RPMI7951 (cell line): ENCODE measurements around the gene BCDIN3D. TPM values are rescaled to one million over a fixed set of nuclear protein-coding genes. Genes with fewer than 3 reads are reported as not detected.
"Not testable (repeated sequence)": the region's sequence is repeated elsewhere in the genome, so short reads cannot be mapped to it uniquely, and the experiment has no call there.

Experiments used
- DNase-seq: peaks from one replicate; pipeline ENCODE4 v3.0.0-alpha.2; 2012; ENCODE audit warnings: low read depth
- total RNA-seq: library from RNA; depleted of rRNA; stranded (reverse); fragments of >200 nt; shearing (Covaris generic); gene quantifications from 2 replicates; pipeline ENCODE4 v1.2.3, GENCODE V29; 2014; rRNA removed

Gene BCDIN3D
- 2.9 and 5.6 TPM in 2 replicates for total RNA-seq

DNA sequence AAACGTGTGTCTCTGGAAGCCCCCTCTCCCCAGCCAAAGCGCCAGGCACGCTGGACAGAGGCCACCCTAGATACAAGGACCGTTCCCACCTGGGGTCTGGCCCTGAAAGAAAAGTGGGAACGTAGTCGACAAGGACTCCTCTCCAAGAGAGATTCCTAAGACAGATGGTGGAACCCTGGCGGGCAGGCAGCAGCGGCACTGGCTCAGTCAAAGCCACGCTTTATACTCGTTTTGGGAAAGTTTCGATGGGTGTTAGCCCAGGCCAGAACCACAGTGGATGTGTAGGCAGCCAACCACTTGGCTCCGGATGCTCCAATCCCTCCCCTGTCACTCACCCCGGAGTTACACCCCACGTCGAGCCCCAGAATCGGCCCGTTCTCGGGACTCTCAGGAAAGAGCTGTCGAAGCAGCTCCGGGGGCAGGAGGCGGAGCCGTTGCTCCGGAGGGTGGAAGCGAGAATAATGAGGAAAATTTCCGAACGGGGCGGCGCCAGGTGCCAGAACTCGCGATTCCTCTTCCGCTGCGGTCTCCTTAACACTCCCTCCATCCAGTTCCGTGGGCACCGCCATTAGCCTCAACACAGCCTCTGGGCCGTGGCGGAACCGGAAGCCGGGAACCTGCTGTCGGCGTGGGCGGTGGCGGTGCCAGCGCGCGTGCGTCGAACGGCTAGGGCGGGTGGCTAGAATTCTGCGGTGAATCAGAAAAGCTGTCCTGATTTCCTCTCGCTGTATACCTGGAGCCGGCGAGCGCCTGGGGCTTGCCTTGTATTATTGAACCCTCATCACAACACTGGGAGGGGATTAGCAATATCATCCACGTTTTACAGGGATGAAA lies at the start of gene BCDIN3D:
Gene BCDIN3D, minus strand, starts transcription at position 588 of the 834 bp plus-strand sequence. Its CDS starts 19 bp downstream, at position 569.
- DNase-seq: peak; percentile 91

- DNase-seq: no peak
Measured at GRCh38 chr12:49892084-49892731, 49.3 kb upstream of the BCDIN3D start.

- DNase-seq: no peak
Measured at GRCh38 chr12:49891476-49891875, 48.6 kb upstream of the BCDIN3D start.

- no peak for DNase-seq
Measured at GRCh38 chr12:49891012-49891411, 48.1 kb upstream of the BCDIN3D start.

GRCh38 chr12:49890096-49890461 lies 47.2 kb upstream of the BCDIN3D start:
- DNase-seq: no peak

DNA sequence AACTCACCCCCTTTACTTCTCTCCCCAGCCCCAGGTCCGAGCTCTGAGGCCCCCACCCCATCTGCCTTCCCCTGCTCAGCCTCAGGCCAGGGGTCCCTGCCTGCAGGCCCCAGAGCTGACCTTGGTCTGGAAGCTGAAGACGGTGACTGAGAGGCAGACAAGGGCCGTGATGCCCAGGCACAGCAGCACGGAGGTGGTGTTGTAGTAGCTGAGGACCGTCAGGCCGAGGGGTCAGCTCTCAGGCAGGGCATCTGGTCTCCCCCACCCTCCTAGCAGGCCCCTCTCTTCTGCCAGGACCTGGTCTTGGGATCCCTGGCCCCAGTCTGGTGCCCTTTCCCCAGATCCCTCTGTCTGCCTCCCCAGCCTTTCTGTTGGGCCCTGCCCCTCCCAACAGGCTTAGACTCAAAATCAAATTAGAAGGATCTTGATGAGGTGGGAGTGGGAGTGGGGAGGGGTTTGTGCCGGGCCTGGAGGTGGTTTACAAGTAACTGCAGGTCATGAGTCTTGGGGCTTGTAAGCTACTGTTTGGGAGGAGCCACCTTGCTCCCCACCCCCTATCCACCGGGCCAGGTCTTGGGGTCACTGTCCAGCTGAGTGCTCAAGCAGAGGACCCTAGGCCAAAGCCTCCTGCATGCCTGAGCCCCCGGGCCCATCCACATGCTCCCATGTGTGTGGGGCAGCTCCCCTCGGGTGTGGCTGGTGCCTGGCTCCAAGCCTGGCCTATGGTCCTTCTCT lies 46.6 kb upstream of the BCDIN3D start:
- no peak for DNase-seq

DNA sequence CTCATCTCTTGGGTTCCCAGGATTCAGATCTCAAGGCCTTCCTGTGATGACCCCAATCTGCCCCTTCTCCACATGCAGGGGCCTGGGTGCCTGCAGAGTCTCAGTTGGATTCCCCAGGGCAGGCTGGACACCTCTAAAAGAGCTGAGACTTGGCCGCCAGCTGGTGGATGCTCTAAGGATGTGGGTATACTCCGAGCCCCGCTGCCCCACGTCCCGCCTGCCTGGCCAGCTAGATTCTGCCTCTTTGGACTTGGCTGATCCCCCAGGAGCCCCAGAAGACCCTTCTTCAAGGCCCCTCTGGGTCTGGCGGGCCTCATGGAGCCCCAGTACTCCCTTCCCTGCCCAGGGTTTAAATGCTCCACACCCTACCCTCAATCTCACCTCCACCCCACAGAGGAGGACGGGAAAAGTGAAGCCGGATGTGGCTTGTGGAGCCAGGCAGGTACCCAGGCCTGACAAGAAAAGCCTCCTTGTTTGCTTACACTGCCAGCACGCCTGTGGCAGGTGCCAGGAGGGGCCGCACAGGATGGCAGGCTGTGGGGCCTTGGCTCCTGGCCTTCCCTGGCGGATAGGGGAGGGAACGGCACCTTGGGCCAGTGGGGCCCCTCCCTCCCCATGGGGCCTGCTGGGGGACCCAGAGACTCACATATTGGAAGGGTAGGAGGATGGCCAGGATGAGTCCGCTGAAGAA lies 45.7 kb upstream of the BCDIN3D start:
- DNase-seq: no peak

GRCh38 chr12:49887536-49888401 lies 44.9 kb upstream of the BCDIN3D start:
- peak; percentile 13 for DNase-seq

- no peak for DNase-seq
Measured at GRCh38 chr12:49887091-49887490, 44.2 kb upstream of the BCDIN3D start.

DNA sequence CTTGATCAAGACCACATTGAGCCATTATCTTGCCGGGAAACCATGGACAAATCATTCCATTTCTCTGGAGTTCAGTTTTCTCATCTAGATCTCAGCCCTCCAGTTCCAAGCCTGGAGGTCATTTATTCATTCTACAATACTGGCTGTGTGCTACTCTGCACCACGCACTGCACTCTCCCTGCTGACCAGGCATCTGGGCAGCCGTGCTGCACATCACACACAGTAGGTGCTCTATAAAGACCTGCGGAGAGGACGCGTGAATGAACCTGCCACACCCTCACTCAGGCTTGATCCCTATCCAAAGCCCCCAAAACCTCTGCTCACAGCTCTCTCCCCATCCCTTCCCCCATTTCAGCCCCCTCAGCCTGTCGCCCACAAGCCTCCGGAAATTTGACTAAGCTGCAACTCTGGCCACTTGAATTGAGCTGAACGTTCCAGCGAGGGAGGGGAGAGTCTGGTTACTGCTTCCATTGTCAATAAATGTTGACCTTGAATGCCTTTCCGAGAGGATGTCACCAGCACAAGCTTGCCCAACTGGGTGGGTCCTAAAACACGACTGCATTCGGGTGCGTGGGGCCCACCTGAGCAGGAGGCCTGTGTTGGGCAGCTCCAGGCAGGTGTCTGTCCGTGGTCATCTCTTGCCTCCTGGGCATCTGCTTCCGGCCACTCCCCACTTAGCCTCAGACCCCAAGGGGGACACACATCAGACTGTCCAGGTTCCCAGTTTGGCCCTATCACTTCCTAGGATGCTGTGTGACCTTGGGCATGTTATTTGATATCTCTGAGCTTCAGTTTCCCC lies 43.0 kb upstream of the BCDIN3D start:
- no peak for DNase-seq

DNA sequence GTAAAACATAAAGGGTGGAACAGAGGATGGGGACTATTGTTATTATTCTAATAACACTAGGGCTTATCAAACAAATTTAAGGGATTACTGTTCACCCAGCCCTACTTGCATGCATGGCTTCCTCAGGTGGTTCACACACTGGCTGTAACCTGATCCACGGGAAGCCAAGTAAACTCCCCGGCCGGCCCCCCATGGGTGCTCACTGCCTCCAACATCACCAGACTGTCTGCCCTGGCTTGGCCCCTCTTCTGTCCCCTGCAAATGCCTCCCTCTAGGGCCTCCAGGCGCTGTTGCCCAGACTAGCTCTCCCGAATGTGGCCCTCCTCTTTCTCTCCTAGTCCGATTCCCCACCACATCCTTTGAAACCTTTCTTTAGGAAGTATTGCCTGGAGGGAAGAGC lies 42.2 kb upstream of the BCDIN3D start:
- no peak for DNase-seq

- DNase-seq: no peak
Measured at GRCh38 chr12:49882851-49883464, 40.1 kb upstream of the BCDIN3D start.

- DNase-seq: no peak
Measured at GRCh38 chr12:49882248-49882850, 39.4 kb upstream of the BCDIN3D start.

- DNase-seq: no peak
Measured at GRCh38 chr12:49881415-49882247, 38.7 kb upstream of the BCDIN3D start.

DNA sequence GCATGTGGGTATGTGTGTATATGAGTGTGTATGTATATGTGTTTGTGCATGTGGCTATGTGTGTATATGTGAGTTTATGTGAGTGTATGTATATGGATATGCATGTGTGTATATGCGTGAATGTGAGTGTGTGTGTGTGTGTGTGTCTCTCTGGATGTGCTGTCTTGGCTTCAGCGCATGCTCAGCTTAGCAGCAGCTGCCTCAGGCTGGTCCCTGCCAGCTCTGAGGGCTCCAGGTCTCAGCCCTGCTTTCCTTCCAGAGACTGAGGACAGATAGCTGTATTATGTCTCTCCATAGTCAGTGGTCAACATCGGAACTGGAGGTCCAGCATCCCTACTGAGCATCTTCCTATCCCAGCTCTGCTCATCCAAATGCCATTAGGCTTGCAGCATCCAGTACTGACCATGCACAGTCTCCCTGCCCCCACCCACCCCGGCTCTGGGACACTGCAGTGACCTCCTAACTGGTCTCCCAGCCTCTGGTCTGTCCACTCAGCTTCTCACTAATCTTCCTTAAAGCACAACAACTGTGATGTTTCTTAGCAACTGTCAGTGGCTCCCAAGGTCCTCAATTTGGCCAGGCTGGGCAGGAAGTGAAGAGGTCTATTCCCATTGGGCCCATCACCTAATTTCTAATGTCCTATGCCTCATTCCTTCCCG lies 38.0 kb upstream of the BCDIN3D start:
- no peak for DNase-seq

DNA sequence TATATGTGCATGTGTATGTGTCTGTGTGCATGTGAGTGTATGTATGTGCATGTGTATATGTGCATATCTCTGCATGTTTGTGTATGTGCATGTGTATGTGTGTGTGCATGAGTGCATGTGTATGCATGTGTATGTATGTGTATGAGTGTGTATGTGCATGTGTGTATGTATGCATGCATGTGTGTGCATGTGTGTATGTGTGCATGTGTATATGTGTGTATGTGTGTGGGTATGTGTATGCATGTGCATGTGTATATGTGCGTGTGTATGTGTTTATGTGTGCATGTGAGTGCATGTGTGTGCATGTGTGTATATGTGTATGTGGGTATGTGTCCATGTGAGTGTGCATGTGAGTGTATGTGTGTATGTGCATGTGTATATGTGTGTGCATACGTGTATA lies 36.2 kb upstream of the BCDIN3D start:
- DNase-seq: not testable (repeated sequence)

DNA sequence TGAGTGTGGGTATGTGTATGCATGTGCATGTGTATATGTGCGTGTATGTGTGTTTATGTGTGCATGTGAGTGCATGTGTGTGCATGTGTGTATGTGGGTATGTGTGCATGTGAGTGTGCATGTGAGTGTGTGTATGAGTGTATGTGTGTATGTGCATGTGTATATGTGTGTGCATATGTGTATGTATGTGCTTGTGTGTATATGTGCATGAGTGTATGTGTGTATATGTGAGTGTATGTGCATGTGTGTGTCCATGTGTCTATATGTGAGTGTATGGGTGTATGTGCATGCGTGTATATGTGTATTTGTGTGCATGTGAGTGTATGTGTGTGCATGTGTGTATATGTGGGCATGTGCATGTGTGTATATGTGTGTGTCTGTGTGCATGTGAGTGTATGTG lies 35.1 kb upstream of the BCDIN3D start:
- DNase-seq: no peak

- DNase-seq: no peak
Measured at GRCh38 chr12:49877066-49877465, 34.2 kb upstream of the BCDIN3D start.
